Esophagus squamous epithelium (tissue), 4 donors: ENCODE results near the gene RGPD3.

ENCODE experiments used
- POLR2A ChIP-seq, 4 donors: fragments of 450-650 bp; IDR thresholded peaks; one replicate each; pipeline ENCODE4 v1.6.1; 2017; ENCODE audit warnings: antibody characterized with exemption in 4 of 4, mild to moderate bottlenecking in 4 of 4, moderate library complexity in 3 of 4
- TF ChIP-seq, protein P1 (sequence below), 6 experiments: fragments of 450-650 bp in 4 of 6; fragments of 200-600 bp in 2 of 6; sonication (generic) in 2 of 6; IDR thresholded peaks; one replicate each; pipeline ENCODE4 v1.5.1; 2016 to 2019; ENCODE audit warnings: antibody characterized with exemption in 6 of 6, mild to moderate bottlenecking in 4 of 6, moderate library complexity in 4 of 6

DNA sequence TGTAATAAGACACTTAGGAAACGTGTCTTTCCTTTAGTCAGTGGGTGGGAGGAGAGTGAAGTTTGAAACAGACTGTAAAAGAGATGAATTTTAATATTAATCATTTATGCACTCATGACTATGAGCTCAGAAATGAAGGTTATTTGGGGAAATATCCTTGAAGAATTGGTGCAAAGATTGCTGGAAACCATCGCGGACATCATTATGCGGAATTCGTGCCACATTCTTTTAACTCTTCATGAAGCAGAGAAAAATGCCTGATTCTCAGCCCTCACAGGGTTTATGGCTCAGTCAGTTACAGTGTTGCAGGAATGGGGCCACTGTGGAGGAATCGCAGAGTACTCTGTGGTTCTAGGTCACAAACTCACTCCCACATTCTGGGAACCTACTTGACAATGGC is 109.7 kb downstream of the RGPD3 start:
- TF ChIP-seq, protein P1, sequence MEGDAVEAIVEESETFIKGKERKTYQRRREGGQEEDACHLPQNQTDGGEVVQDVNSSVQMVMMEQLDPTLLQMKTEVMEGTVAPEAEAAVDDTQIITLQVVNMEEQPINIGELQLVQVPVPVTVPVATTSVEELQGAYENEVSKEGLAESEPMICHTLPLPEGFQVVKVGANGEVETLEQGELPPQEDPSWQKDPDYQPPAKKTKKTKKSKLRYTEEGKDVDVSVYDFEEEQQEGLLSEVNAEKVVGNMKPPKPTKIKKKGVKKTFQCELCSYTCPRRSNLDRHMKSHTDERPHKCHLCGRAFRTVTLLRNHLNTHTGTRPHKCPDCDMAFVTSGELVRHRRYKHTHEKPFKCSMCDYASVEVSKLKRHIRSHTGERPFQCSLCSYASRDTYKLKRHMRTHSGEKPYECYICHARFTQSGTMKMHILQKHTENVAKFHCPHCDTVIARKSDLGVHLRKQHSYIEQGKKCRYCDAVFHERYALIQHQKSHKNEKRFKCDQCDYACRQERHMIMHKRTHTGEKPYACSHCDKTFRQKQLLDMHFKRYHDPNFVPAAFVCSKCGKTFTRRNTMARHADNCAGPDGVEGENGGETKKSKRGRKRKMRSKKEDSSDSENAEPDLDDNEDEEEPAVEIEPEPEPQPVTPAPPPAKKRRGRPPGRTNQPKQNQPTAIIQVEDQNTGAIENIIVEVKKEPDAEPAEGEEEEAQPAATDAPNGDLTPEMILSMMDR (IDR thresholded peaks at IDR 0.05), result no peak
- no peak for TF ChIP-seq POLR2A (IDR thresholded peaks at IDR 0.05)
